HEK293 (cell line): ENCODE measurements around the gene SMAD9.
A peak's percentile ranks its signal among the peaks of the same experiment; 100 is the strongest.

Experiments
- CTCF ChIA-PET: fragments of 350-600 bp; formaldehyde crosslinking; extraction: SDS; loops from one replicate; lab custom pipeline; 2021; ENCODE audit warnings: antibody characterized with exemption; lab: Yijun Ruan, JAX
- POLR2A ChIA-PET: fragments of 300-600 bp; formaldehyde crosslinking; extraction: SDS; loops from one replicate; lab custom pipeline; 2020; ENCODE audit warnings: antibody characterized with exemption, inconsistent platforms; lab: Yijun Ruan, JAX
- H3K27ac ChIP-seq: fragments of 200-500 bp; sonication (Bioruptor generic); 2 replicates; pipeline ENCODE4 v1.5.1; 2014; ENCODE audit warnings: low read depth, low read length, control low read depth, inconsistent platforms; ENCODE audit errors: extremely low read depth
- H3K36me3 ChIP-seq, 2 experiments: fragments of 200-500 bp in 1 of 2; sonication (Bioruptor generic) in 1 of 2; 1 replicate in 1 of 2; 2 replicates in 1 of 2; pipeline ENCODE4 v1.5.1; 2014 to 2017; ENCODE audit warnings: inconsistent platforms in 2 of 2, low read length in 2 of 2; ENCODE audit not compliant: control insufficient read depth in 2 of 2, insufficient read depth in 1 of 2
- H3K4me1 ChIP-seq: fragments of 200-500 bp; sonication (Bioruptor generic); 2 replicates; pipeline ENCODE4 v1.5.1; 2014; ENCODE audit warnings: mild to moderate bottlenecking, low read length, inconsistent platforms; ENCODE audit not compliant: control insufficient read depth, insufficient read depth
- H3K4me3 ChIP-seq: 2 replicates; pipeline ENCODE4 v1.5.1; 2011; ENCODE audit warnings: low read depth, mild to moderate bottlenecking, control low read depth, low read length, moderate library complexity
- H3K9me3 ChIP-seq: fragments of 200-500 bp; sonication (Bioruptor generic); 2 replicates; pipeline ENCODE4 v1.5.1; 2014; ENCODE audit warnings: low read depth, low read length, inconsistent platforms; ENCODE audit not compliant: control insufficient read depth, insufficient read depth
- EGR2 ChIP-seq: fragments of 450-650 bp; formaldehyde crosslinking; IDR thresholded peaks from 2 replicates; pipeline ENCODE4 v1.5.1; 2016; ENCODE audit warnings: low read depth, missing biosample characterization, missing genetic modification characterization
- HOXA7 ChIP-seq: sonication (generic); formaldehyde crosslinking; IDR thresholded peaks from 2 replicates; pipeline ENCODE4 v1.8.1; 2022; ENCODE audit warnings: missing genetic modification reagents, borderline replicate concordance
- KLF1 ChIP-seq: fragments of 450-650 bp; formaldehyde crosslinking; IDR thresholded peaks from 2 replicates; pipeline ENCODE4 v1.5.1; 2016; ENCODE audit warnings: missing biosample characterization, missing genetic modification characterization
- KLF16 ChIP-seq: fragments of 450-650 bp; formaldehyde crosslinking; IDR thresholded peaks from 2 replicates; pipeline ENCODE4 v1.5.1; 2017; ENCODE audit warnings: missing biosample characterization, missing genetic modification characterization
- MEIS1 ChIP-seq: sonication (generic); formaldehyde crosslinking; IDR thresholded peaks from 2 replicates; pipeline ENCODE4 v1.8.1; 2022; ENCODE audit warnings: missing genetic modification reagents, mild to moderate bottlenecking, borderline replicate concordance
- MYNN ChIP-seq: fragments of 450-650 bp; formaldehyde crosslinking; IDR thresholded peaks from 2 replicates; pipeline ENCODE4 v1.5.1; 2016; ENCODE audit warnings: missing biosample characterization, missing genetic modification characterization, borderline replicate concordance
- PRDM10 ChIP-seq: fragments of 450-650 bp; formaldehyde crosslinking; IDR thresholded peaks from 2 replicates; pipeline ENCODE4 v1.5.1; 2016; ENCODE audit warnings: missing biosample characterization, missing genetic modification characterization
- SALL2 ChIP-seq: fragments of 450-650 bp; formaldehyde crosslinking; IDR thresholded peaks from 2 replicates; pipeline ENCODE4 v1.5.0; 2017; ENCODE audit warnings: missing biosample characterization, mild to moderate bottlenecking, missing genetic modification characterization, borderline replicate concordance
- SP2 ChIP-seq: fragments of 450-650 bp; formaldehyde crosslinking; IDR thresholded peaks from 2 replicates; pipeline ENCODE4 v1.5.1; 2016; ENCODE audit warnings: missing biosample characterization, missing genetic modification characterization
- TRIM28 ChIP-seq: IDR thresholded peaks from 2 replicates; pipeline ENCODE4 v1.6.1; 2011; ENCODE audit warnings: low read length, control low read depth, borderline replicate concordance
- ZBTB20 ChIP-seq: fragments of 450-650 bp; formaldehyde crosslinking; IDR thresholded peaks from 2 replicates; pipeline ENCODE4 v1.5.1; 2016; ENCODE audit warnings: missing biosample characterization, missing genetic modification characterization
- ZNF148 ChIP-seq: fragments of 450-650 bp; formaldehyde crosslinking; IDR thresholded peaks from 2 replicates; pipeline ENCODE4 v1.5.0; 2017; ENCODE audit warnings: missing biosample characterization, missing genetic modification characterization, borderline replicate concordance
- ZNF354C ChIP-seq: fragments of 450-650 bp; formaldehyde crosslinking; IDR thresholded peaks from 2 replicates; pipeline ENCODE4 v1.5.1; 2016; ENCODE audit warnings: missing biosample characterization, missing genetic modification characterization, low read depth, borderline replicate concordance
- ZNF416 ChIP-seq: fragments of 450-650 bp; formaldehyde crosslinking; IDR thresholded peaks from 2 replicates; pipeline ENCODE4 v1.5.1; 2016; ENCODE audit warnings: missing biosample characterization, missing genetic modification characterization
- ZNF548 ChIP-seq: fragments of 450-650 bp; formaldehyde crosslinking; IDR thresholded peaks from 2 replicates; pipeline ENCODE4 v1.5.1; 2016; ENCODE audit warnings: missing biosample characterization, missing genetic modification characterization
- ZNF555 ChIP-seq: fragments of 450-650 bp; formaldehyde crosslinking; conservative IDR thresholded peaks from 2 replicates; pipeline ENCODE4 v1.5.1; 2017; ENCODE audit warnings: missing biosample characterization, mild to moderate bottlenecking, missing genetic modification characterization, inconsistent platforms
- ZNF580 ChIP-seq: fragments of 450-650 bp; formaldehyde crosslinking; IDR thresholded peaks from 2 replicates; pipeline ENCODE4 v1.5.1; 2016; ENCODE audit warnings: missing biosample characterization, missing genetic modification characterization
- ZNF629 ChIP-seq: fragments of 450-650 bp; formaldehyde crosslinking; IDR thresholded peaks from 2 replicates; pipeline ENCODE4 v1.5.1; 2017; ENCODE audit warnings: missing biosample characterization, missing genetic modification characterization
- ZNF670 ChIP-seq: fragments of 450-650 bp; formaldehyde crosslinking; IDR thresholded peaks from 2 replicates; pipeline ENCODE4 v1.5.1; 2016; ENCODE audit warnings: missing biosample characterization, missing genetic modification characterization, low read depth
- ZNF776 ChIP-seq: fragments of 450-650 bp; formaldehyde crosslinking; IDR thresholded peaks from 2 replicates; pipeline ENCODE4 v1.5.0; 2017; ENCODE audit warnings: missing biosample characterization, missing genetic modification characterization, borderline replicate concordance
- TF ChIP-seq, protein P1 (sequence below): fragments of 450-650 bp; formaldehyde crosslinking; IDR thresholded peaks from 2 replicates; pipeline ENCODE4 v1.5.1; 2016; ENCODE audit warnings: missing biosample characterization, missing genetic modification characterization
- TF ChIP-seq, protein P2 (sequence below): fragments of 450-650 bp; formaldehyde crosslinking; IDR thresholded peaks from 2 replicates; pipeline ENCODE4 v1.5.1; 2016; ENCODE audit warnings: missing biosample characterization, missing genetic modification characterization
- TF ChIP-seq, protein P3 (sequence below): fragments of 450-650 bp; formaldehyde crosslinking; IDR thresholded peaks from 2 replicates; pipeline ENCODE4; 2016; ENCODE audit warnings: missing biosample characterization, missing genetic modification characterization
- TF ChIP-seq, protein P4 (sequence below): fragments of 450-650 bp; formaldehyde crosslinking; IDR thresholded peaks from 2 replicates; pipeline ENCODE4 v1.5.1; 2016; ENCODE audit warnings: missing biosample characterization, missing genetic modification characterization

The SMAD9 gene

GRCh38 chr13:36919833-36920615, at the start of gene SMAD9 (continued):
- TF ChIP-seq ZNF148 (tag by site-specific recombination) (no peak), ZNF548 (tag by site-specific recombination) (no peak), ZNF776 (tag by site-specific recombination) (no peak), ZNF629 (tag by site-specific recombination) (no peak), ZBTB20 (peak; percentile 60; the same call in 1 of the 2 replicates), KLF16 (tag by site-specific recombination) (no peak), SALL2 (tag by site-specific recombination) (no peak), TRIM28 (no peak)
- TF ChIP-seq, protein P1, sequence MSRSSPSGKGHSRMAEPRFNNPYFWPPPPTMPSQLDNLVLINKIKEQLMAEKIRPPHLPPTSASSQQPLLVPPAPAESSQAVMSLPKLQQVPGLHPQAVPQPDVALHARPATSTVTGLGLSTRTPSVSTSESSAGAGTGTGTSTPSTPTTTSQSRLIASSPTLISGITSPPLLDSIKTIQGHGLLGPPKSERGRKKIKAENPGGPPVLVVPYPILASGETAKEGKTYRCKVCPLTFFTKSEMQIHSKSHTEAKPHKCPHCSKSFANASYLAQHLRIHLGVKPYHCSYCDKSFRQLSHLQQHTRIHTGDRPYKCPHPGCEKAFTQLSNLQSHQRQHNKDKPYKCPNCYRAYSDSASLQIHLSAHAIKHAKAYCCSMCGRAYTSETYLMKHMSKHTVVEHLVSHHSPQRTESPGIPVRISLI (tag by site-specific recombination), result no peak
- TF ChIP-seq, protein P2, sequence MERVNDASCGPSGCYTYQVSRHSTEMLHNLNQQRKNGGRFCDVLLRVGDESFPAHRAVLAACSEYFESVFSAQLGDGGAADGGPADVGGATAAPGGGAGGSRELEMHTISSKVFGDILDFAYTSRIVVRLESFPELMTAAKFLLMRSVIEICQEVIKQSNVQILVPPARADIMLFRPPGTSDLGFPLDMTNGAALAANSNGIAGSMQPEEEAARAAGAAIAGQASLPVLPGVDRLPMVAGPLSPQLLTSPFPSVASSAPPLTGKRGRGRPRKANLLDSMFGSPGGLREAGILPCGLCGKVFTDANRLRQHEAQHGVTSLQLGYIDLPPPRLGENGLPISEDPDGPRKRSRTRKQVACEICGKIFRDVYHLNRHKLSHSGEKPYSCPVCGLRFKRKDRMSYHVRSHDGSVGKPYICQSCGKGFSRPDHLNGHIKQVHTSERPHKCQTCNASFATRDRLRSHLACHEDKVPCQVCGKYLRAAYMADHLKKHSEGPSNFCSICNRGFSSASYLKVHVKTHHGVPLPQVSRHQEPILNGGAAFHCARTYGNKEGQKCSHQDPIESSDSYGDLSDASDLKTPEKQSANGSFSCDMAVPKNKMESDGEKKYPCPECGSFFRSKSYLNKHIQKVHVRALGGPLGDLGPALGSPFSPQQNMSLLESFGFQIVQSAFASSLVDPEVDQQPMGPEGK (tag by site-specific recombination), result peak; percentile 27; the same call in 1 of the 2 replicates
- TF ChIP-seq, protein P3, sequence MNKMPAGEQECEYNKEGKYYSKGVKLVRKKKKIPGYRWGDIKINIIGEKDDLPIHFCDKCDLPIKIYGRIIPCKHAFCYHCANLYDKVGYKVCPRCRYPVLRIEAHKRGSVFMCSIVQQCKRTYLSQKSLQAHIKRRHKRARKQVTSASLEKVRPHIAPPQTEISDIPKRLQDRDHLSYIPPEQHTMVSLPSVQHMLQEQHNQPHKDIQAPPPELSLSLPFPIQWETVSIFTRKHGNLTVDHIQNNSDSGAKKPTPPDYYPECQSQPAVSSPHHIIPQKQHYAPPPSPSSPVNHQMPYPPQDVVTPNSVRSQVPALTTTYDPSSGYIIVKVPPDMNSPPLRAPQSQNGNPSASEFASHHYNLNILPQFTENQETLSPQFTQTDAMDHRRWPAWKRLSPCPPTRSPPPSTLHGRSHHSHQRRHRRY (tag by site-specific recombination), result no peak
- TF ChIP-seq, all 188 proteins: peak for 7

DNA sequence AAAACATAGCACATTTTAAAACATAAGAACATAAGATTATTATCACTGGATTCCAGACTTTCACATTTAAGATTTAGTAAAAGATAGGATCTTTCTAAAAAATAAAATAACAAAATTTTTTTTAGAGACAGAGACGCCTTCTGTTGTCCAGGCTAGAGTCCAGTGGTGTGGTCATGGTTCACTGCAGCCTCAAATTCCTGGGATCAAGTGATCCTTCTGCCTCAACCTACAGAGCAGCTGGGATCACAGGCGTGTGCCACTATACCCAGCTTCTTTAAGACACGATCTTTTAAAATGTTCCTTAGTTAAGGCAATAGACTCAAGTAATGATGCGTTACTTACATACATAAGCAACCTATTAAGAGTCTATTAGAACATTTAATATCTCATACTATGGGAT, 46.4 kb upstream of the SMAD9 start:
- ChIA-PET POLR2A (no interaction called here), CTCF (no interaction called here)
- Histone ChIP-seq H3K27ac (no peak overlapping the region), H3K36me3 (peaks cover 31 to 51% of the 10 kb centered on the region in 2 experiments), H3K9me3 (no peaks in the 10 kb centered on the region), H3K4me1 (no peaks in the 10 kb centered on the region), H3K4me3 (no peak overlapping the region)
- TF ChIP-seq MYNN (tag by site-specific recombination), result no peak
- TF ChIP-seq HOXA7 (CRISPR knock-in tag), result no peak
- TF ChIP-seq, protein P4, sequence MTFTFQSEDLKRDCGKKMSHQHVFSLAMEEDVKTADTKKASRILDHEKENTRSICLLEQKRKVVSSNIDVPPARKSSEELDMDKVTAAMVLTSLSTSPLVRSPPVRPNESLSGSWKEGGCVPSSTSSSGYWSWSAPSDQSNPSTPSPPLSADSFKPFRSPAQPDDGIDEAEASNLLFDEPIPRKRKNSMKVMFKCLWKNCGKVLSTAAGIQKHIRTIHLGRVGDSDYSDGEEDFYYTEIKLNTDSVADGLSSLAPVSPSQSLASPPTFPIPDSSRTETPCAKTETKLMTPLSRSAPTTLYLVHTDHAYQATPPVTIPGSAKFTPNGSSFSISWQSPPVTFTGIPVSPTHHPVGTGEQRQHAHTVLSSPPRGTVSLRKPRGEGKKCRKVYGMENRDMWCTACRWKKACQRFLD (tag by site-specific recombination), result no peak
- no peak for TF ChIP-seq KLF1 (tag by site-specific recombination)
- no peak for TF ChIP-seq ZNF670 (tag by site-specific recombination)
- TF ChIP-seq ZNF555 (tag by site-specific recombination), result no peak
- no peak for TF ChIP-seq SALL2 (tag by site-specific recombination)
- TF ChIP-seq SP2, result no peak
- no peak for TF ChIP-seq ZNF354C
- TF ChIP-seq ZNF416 (tag by site-specific recombination), result no peak
- TF ChIP-seq ZNF580 (tag by site-specific recombination), result no peak
- TF ChIP-seq MEIS1 (CRISPR knock-in tag), result no peak
- no peak for TF ChIP-seq EGR2 (tag by site-specific recombination)
- TF ChIP-seq PRDM10 (tag by site-specific recombination), result no peak
